H1 (cell line): ENCODE data around the gene CACNA2D3. TPM values are rescaled to one million over a fixed set of nuclear protein-coding genes. Genes with fewer than 3 reads are reported as not detected.

Experiments used
- ASH2L ChIP-seq: fragments of 200-600, 300-600 bp; sonication (generic); IDR thresholded peaks from one replicate; pipeline ENCODE4 v1.7.1; 2017; ENCODE audit warnings: low read length
- BACH1 ChIP-seq: IDR thresholded peaks from 2 replicates; pipeline ENCODE4 v1.6.1; 2012; ENCODE audit warnings: low read length, improper control_type of control experiment
- CHD1 ChIP-seq: IDR thresholded peaks from 2 replicates; pipeline ENCODE4 v1.6.1; 2012; ENCODE audit warnings: low read depth, low read length, improper control_type of control experiment
- CREB1 ChIP-seq: IDR thresholded peaks from 2 replicates; pipeline ENCODE4 v1.6.1; 2012; ENCODE audit warnings: inconsistent platforms
- KDM1A ChIP-seq: fragments of 200-600, 300-600 bp; sonication (generic); IDR thresholded peaks from 2 replicates; pipeline ENCODE4 v1.7.1; 2016; ENCODE audit warnings: mild to moderate bottlenecking, low read length, borderline replicate concordance
- NRF1 ChIP-seq: IDR thresholded peaks from 2 replicates; pipeline ENCODE4 v1.6.1; 2011; ENCODE audit warnings: mild to moderate bottlenecking, low read depth, low read length, improper control_type of control experiment
- RFX5 ChIP-seq: IDR thresholded peaks from 2 replicates; pipeline ENCODE4 v1.6.1; 2011; ENCODE audit warnings: low read depth, low read length, improper control_type of control experiment, borderline replicate concordance
- RXRA ChIP-seq: IDR thresholded peaks from 2 replicates; pipeline ENCODE4 v1.6.1; 2011; ENCODE audit warnings: low read depth, mild to moderate bottlenecking, low read length, moderate library complexity; ENCODE audit not compliant: insufficient read depth
- SAP30 ChIP-seq: fragments of 300-600 bp; sonication (generic); IDR thresholded peaks from 2 replicates; pipeline ENCODE4 v1.7.1; 2012; ENCODE audit warnings: low read length, moderate library complexity, mild to moderate bottlenecking, inconsistent platforms; ENCODE audit not compliant: insufficient read depth, insufficient replicate concordance
- TEAD4 ChIP-seq: IDR thresholded peaks from 2 replicates; pipeline ENCODE4 v1.6.1; 2012; ENCODE audit warnings: low read depth, low read length, inconsistent platforms, mixed read lengths
- polyA plus RNA-seq, 7 experiments: library from polyadenylated mRNA; depleted of rRNA in 3 of 7; stranded (reverse) in 5 of 7; unstranded in 2 of 7; fragments of >200 nt in 5 of 7; fragments of 200-250 nt in 2 of 7; gene quantifications; 1 replicate in 5 of 7; 2 replicates in 1 of 7; 4 replicates in 1 of 7; pipeline versions ENCODE4 v1.2.1 to v1.2.3, GENCODE V29; 2011 to 2013; ENCODE audit warnings: missing spikeins in 2 of 7, mixed read lengths in 2 of 7
- total RNA-seq: library from RNA; stranded (reverse); fragmentation: NEBNext Ultra II Directional; extraction: Animal tissue kit (Norgen Biotek cat#: 25700); gene quantifications from 2 replicates; pipeline ENCODE4 v1.2.1, GENCODE V29; 2021

CACNA2D3 gene
- total and polyA plus RNA-seq, 2 of the 8 experiments (the other 6 are each of a cell fraction or from before 2014, with no cell fraction given): 1.5 to 1.8 TPM

DNA sequence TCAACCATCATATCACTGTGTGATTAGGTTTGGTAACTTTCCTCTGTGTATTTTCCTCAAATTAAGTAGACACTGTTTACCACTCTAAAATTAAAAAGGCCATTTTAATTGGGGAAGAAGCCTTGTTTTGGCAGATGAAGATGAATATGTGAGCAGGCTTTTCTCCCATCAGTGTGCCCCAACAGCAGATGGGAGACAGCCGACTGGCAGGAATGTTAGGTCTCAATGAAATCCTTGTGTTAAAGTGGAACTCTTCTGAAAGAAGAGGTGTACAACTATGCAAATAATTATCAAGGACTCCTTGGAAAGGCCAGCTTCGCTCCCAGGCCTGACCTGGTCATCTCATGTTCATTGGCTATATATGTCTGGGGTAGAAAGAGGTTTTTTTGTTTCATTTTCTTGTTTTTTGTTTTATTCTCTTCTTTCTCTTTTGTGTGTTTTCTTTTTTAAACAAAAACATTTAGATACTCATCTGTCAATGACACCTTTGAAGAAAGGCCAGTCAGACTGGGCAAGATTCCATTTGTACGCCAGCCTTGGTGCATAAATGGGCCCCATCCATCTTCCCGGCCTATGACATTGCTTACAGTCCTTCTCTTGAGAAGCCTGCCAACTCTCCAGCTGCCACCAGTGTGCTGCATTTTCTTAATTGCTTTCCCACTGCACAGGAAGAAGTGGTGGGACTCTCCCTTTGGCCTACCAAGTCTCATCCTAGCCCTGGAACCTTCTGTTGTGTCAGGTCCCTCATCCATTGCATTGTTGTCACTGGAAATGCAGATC is 779.7 kb downstream of the CACNA2D3 start (continued):
- TF ChIP-seq SAP30 (no peak), ASH2L (no peak), TEAD4 (no peak), RFX5 (no peak), CREB1 (no peak), KDM1A (no peak), NRF1 (no peak), CHD1 (no peak), BACH1 (no peak), RXRA (no peak)
- TF ChIP-seq, all 59 proteins: peak for 0
